ENCODE data around the gene UBXN2A.

- TF ChIP-seq, protein P1, sequence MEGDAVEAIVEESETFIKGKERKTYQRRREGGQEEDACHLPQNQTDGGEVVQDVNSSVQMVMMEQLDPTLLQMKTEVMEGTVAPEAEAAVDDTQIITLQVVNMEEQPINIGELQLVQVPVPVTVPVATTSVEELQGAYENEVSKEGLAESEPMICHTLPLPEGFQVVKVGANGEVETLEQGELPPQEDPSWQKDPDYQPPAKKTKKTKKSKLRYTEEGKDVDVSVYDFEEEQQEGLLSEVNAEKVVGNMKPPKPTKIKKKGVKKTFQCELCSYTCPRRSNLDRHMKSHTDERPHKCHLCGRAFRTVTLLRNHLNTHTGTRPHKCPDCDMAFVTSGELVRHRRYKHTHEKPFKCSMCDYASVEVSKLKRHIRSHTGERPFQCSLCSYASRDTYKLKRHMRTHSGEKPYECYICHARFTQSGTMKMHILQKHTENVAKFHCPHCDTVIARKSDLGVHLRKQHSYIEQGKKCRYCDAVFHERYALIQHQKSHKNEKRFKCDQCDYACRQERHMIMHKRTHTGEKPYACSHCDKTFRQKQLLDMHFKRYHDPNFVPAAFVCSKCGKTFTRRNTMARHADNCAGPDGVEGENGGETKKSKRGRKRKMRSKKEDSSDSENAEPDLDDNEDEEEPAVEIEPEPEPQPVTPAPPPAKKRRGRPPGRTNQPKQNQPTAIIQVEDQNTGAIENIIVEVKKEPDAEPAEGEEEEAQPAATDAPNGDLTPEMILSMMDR (IDR thresholded peaks at IDR 0.05): no peak
- no peak for TF ChIP-seq POLR2A (IDR thresholded peaks at IDR 0.05)
These were observed 7.1 kb downstream of the UBXN2A start for GRCh38 chr2:23947350-23947749.
